ENCODE data around the gene LRRC71. TPM values are rescaled to one million over a fixed set of nuclear protein-coding genes. Genes with fewer than 3 reads are reported as not detected.

Gene LRRC71
- total RNA-seq, 1 donor from 2014 or later: not detected

- DNase-seq (ENCODE audit: low read depth): no peak
- H3K4me3 ChIP-seq (ENCODE audit: low read depth, low read length): no peak overlapping the region
- TF ChIP-seq CTCF (conservative IDR thresholded peaks at IDR 0.05; ENCODE audit: low read depth, low read length): no peak
Measured at GRCh38 chr1:156957634-156958033, 37.2 kb downstream of the LRRC71 start.

GRCh38 chr1:156958247-156958714 lies 37.8 kb downstream of the LRRC71 start:
- no peak for TF ChIP-seq CTCF (conservative IDR thresholded peaks at IDR 0.05; ENCODE audit: low read depth, low read length)
- H3K4me3 ChIP-seq (ENCODE audit: low read depth, low read length): no peak overlapping the region
- DNase-seq (ENCODE audit: low read depth): no peak

DNA sequence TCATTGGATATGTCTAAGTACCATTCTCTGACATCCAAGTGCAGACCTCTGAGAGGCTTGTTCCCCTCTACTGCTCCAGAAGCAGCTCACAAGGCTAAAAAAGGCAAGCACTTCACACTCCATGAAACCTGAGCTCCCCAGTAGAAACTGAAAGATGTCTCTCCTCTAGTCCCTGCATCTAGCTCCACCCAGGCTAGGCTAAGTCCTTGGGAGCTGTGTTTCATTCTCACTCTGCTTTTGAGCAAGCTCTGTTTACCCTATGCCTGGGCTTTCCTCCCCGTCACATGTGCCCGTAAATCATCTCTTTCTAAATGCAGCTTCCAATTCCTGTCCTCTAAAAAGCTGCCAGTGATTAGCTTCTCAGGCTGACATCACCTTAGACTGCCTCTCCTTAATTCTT lies 39.0 kb downstream of the LRRC71 start:
- H3K4me3 ChIP-seq (ENCODE audit: low read depth, low read length): no peak overlapping the region
- TF ChIP-seq CTCF (conservative IDR thresholded peaks at IDR 0.05; ENCODE audit: low read depth, low read length): no peak
- no peak for DNase-seq (ENCODE audit: low read depth)

DNA sequence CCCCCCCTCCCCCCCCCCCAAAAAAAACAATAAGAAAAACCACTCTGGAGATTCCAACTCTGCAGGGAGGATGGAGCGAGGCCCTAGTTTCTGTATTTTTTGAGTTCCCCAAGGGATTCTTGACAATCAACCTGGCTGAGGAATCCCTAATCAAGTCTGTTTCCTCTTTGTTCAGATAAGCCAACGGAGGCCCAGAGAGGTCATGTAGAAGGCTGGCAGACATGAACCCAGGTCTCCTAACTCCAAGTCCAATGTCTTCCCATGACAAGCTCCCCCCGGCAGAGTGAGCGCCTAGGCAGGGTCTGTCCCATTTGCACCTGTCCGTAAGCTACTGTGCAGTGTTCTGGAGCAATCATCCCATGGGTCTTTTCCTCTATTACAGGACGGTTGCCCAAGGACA lies 39.5 kb downstream of the LRRC71 start:
- TF ChIP-seq CTCF (conservative IDR thresholded peaks at IDR 0.05; ENCODE audit: low read depth, low read length): no peak
- H3K4me3 ChIP-seq (ENCODE audit: low read depth, low read length): no peak overlapping the region
- DNase-seq (ENCODE audit: low read depth): no peak

DNA sequence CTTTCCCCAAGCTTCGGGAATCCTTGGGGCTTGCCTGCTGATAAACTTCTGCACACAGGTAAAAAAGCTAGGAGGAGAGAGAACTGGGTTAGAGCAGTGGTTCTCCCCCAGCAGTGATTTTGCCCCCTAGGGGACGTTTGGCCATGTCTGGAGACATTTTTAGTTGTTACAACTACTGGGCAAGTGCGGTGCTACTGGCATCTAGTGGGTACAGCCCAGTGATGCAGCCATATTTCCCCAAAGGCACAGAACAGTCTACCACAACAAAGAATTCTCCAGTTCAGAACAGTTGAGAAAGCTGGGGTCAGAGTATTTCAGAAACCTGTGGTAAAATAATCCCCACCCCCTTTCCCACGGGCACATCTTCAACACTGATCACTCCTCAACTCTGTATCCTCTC lies 41.3 kb downstream of the LRRC71 start:
- no peak overlapping the region for H3K4me3 ChIP-seq (ENCODE audit: low read depth, low read length)
- no peak for DNase-seq (ENCODE audit: low read depth)
- peak; percentile 31 for TF ChIP-seq CTCF (conservative IDR thresholded peaks at IDR 0.05; ENCODE audit: low read depth, low read length)

DNA sequence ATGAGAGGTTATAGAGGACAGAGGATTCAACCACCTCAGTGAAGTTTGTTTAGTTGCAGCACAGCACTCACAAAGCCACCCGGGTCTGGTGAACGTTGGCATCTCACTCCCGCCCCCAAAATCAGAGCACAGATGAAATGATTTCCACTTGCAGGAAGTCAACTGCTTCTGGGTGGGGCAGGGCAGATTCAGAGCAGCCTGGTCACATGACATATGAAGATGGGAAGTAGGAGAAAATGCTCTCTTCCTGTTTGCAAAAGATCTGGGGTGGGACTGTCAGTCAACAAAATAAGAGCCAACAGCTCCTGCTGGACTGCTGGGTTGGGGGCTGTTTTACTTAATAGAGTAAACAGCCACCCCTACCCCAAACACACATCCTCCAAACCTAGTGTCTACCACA lies 43.2 kb downstream of the LRRC71 start:
- H3K4me3 ChIP-seq (ENCODE audit: low read depth, low read length): no peak overlapping the region
- no peak for DNase-seq (ENCODE audit: low read depth)
- no peak for TF ChIP-seq CTCF (conservative IDR thresholded peaks at IDR 0.05; ENCODE audit: low read depth, low read length)

DNA sequence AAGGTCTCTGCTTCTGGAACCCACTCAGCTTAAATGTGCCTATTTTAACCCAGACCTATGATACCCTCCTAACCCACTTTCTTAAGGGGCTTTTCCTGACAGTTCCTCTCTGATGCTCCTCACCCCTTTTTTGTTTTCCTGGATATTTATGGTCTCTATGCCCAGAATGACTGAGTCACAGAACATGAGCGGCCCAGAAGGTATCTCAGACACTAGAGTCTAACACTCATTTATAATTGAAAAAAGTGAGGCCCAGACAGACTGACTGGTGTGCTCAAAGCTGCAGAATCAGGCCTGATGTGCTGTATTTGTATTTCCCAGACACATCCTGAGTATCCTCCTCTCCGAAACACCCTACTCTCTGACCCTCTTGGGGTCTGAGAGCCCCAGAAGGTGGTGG lies 44.0 kb downstream of the LRRC71 start:
- no peak overlapping the region for H3K4me3 ChIP-seq (ENCODE audit: low read depth, low read length)
- DNase-seq (ENCODE audit: low read depth): no peak
- no peak for TF ChIP-seq CTCF (conservative IDR thresholded peaks at IDR 0.05; ENCODE audit: low read depth, low read length)
